T-helper 2 cell (primary cell): ENCODE data around the gene ICAM2.
A peak's percentile ranks its signal among the peaks of the same experiment; 100 is the strongest.
"Not testable (repeated sequence)": the region's sequence is repeated elsewhere in the genome, so short reads cannot be mapped to it uniquely, and the experiment has no call there.

Experiments used
- DNase-seq, 5 experiments: peaks; one replicate each; pipeline versions ENCODE4 v3.0.0 to v3.0.0-alpha.2; 2012 to 2022

Gene ICAM2

DNA sequence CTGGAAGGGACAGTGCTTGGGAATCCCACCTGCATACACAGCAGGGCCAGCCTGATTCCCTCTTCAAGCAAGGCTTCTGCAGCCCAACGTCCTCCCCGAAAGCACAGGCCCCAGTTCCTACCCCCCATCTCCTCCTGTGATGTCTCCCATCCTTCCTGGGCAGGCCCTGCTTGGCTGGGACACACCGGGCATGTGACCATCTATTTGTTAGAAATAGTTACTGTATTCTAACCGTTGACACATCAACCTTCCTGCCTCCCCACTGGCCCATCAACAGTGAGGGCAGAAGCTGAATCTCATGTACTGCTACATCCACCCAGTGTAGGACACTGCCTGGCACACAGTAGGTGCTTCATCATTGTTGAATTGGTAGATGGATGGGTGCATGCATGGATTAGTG, 11.6 kb downstream of the ICAM2 start:
- DNase-seq: no peak

- no peak for DNase-seq
These were observed 12.1 kb downstream of the ICAM2 start for GRCh38 chr17:64008346-64008745.

GRCh38 chr17:64007838-64008282, 12.6 kb downstream of the ICAM2 start:
- DNase-seq: no peak

DNA sequence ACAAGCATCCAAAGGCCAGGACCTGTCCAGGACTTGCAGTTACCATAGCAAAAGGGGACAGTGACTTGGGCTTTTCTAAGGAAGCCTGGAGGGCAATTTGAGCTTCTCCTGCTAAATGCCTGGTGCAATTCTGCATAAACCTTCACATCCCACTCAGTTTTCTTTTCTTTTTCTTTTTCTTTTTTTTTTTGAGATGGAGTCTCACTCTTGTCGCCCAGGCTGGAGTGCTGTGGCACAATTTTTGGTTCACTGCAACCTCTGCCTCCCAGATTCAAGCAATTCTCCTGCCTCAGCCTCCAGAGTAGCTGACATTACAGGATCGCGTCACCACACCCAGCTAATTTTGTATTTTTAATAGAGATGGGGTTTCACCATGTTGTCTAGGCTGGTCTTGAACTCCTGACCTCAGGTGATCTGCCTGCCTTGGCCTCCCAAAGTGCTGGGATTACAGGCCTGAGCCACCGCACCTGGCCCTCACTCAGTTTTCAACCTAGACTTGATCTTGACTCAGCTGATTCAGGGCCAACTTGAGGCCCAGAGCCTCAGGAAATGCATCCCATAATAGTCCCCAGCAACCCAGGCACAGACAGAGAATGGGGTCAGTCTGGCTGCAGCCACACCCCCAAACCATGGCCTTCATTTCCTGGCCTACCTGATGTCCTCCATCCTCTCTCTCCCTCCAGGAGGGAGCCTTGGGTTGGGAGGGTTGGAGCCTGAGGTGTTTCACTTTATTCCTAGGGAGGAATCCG, 13.2 kb downstream of the ICAM2 start:
- not testable (repeated sequence) for DNase-seq

DNA sequence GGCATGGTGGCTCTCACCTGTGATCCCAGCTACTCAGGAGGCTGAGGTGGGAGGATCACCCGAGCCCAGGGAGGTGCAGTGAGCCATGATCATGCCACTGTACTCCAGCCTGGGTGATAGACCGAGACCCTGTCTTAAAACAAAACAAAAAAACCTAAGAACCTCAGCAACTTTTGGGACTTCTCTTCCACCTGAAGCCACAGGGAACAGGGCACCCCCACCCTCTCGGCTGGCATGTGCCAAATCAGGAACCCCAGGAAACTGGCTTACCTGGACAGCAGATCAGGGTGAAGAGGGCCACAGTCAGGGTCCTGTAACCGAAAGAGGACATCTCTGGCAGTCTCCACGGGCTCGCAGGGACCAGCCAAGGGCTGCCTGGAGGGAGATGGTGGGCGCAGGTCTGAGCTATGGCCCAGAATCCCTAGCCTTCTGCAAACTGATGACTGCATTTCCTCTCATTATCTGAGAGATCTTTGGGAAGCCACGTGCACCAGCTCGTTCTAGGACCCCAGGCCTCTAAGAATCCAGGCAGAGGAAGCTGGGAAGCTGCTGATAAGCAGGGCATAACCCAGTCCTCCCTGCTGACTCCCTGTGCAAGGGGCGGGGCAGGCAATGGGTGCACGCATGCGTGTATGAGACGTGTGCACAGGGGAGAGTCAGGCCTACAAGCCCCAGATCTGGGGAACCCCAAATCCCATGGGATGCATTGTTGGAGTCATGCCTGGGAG, 13.9 kb downstream of the ICAM2 start:
- no peak for DNase-seq

DNA sequence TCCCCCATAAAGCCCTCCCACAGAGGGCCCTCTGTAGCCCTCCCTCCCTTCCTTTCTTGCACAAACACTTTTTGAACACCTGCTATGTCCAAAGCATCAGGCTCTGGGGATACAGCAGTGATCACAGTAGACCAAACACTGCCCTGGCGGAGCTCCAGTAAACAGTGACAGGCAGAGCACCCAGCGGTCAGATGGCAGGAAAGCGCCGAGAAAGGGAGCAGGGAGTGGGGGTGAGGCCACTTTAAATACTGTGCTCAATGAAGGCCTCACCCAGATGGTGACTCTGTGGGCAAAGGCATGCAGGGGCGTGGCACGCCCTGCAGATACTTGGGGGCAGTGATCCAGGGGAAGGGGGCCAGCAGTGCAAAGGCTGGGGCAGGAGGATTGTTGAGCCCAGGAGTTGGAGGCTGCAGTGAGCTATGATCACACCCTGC, 14.7 kb downstream of the ICAM2 start:
- no peak for DNase-seq

DNA sequence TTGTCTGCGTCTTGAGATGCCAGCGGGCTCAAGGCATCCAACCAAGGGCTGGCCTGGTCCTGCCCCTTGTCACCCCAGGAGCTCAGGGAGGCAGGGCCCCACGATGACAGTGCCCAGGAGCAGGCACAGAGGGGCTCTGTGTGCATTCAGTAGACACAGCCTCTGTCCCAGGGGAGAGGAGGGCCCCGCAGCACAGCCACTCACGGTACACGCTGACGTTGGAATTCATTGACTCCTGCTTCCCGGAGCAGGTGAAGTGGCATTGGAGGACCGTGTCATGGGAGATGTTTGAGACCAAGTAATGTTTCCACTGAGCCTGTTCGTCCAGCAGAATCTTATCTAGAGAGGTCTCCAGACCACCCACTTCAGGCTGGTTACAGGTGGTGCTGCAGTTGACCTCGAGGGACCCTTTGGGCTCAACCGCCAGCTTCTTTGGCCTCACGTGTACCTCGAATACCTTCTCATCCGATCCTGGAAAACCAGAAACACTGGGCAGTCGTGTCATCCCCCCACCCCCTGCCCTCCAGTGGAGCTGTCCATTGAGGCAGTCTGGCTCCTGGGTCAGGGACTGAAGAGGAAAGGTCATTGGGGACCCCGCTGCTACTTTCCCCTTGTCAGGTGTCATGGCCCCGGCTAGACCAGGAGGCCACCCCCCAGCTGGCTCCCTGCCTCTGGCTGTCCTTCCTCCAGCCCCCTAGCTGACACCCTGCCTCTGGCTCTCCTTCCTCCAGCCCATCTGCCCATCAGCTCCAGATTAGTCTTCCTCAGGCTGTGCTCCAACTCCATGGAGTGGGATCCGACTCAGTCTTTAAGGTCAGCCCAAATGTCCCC, 15.3 kb downstream of the ICAM2 start:
- no peak for DNase-seq

DNA sequence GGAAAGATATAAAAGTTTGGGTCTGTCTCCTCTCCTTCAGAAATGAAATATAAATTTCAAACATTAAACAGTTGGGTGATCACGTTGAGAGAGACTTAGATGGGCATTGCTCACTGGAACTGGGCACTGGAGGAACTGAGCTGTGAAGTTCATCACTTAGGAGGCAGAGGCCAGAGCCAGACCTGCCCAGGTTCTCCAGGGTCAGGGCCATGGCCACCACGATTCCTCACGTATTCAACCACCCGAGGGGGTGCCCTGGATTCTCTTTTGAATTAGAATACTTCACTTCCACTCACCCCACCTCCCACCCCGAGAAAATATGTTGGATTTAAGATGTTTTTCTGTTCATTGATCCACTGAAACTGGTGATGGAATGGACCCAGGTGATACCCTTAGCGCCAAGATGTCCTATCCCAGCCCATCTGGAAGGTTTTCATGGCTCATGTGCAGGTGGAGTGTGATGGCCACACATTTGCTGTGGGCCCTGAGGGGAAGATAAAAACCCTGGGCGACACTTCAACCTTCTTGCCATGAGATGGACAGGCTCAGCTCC, 16.1 kb downstream of the ICAM2 start:
- DNase-seq: no peak

- no peak for DNase-seq
These were observed 16.8 kb downstream of the ICAM2 start for GRCh38 chr17:64003526-64004121.

DNA sequence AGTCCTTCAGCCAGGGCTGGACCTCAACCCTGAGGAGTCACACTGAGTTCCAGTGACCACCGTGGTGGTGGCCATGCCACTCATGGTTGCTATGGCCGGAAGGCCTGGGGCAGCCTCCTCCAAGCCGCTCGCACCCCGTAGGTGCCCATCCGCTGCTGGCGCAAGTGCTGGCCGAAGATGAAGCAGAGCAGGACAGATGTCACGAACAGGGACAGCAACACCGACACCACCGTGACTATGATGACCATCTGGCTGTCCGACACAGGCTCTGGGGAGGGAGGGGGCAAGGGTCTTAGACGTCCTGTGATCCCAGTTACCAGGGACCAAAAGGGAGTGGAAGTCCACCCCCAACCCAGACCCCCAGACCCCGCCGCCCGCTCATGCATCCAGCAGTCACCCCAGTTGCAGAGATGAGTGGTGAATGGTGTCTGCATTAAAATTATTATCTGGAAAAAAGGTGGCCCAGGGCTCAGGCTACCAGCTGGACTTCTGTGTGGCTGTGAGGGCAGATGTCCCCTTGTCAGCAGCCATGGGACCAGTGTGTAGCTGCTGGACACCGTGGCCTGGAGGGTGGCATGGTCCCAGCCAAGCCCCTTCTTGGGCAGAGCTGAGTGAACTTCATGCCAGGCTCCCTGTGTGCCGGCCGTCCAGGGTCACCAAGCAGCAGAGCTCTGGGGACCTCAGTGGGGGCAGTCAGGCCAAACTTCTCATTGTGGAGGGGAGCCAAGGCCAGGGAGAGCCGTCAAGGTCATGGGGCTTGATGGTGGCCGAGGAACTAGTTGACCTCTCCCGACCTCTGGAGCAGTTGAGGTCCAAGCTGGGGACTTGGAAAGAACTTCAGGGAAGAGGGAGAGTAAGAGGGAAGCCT, 17.5 kb downstream of the ICAM2 start:
- no peak for DNase-seq

GRCh38 chr17:64001763-64002529, 18.5 kb downstream of the ICAM2 start:
- no peak for DNase-seq

- DNase-seq: no peak
These were observed 19.3 kb downstream of the ICAM2 start for GRCh38 chr17:64001091-64001579.

- DNase-seq: no peak
These were observed 20.5 kb downstream of the ICAM2 start for GRCh38 chr17:63999680-64000531.

GRCh38 chr17:63998721-63999679, 21.4 kb downstream of the ICAM2 start:
- peak in 1 of 5 experiments; percentile 44 for DNase-seq

GRCh38 chr17:63998050-63998720, 22.2 kb downstream of the ICAM2 start, which contains the start of gene PRR29:
Gene PRR29 (plus strand): TSS chr17:63998351. CDS start chr17:63998365, 14 bp downstream.
- peak; percentile 42 to 81 (median 69) for DNase-seq

- DNase-seq: no peak
These were observed 22.9 kb downstream of the ICAM2 start for GRCh38 chr17:63997341-63998048.
